K562 (cell line): ENCODE measurements around the gene PSMD10. TPM values are rescaled to one million over a fixed set of nuclear protein-coding genes. Genes with fewer than 3 reads are reported as not detected.

Source experiments
- ATAC-seq: fragments of 200-7000 bp; cut with Tn5 transposase; 3 replicates; pipeline ENCODE4 v1.9.1; 2020; ENCODE audit warnings: moderate library complexity
- BruUV-seq: library from RNA; stranded (reverse); fragments of 400-500 nt; replicated peaks from 2 replicates; lab custom pipeline; 2021; lab: Mats Ljungman, UMichigan
- CTCF ChIA-PET: fragments of 300-600 bp; formaldehyde crosslinking; extraction: SDS; loops from one replicate; lab custom pipeline; 2021; ENCODE audit warnings: low intra/inter-chr PET ratio; lab: Yijun Ruan, JAX
- POLR2A ChIA-PET: fragments of 300-600, 350-650 bp; sonication (Branson Sonifier 250); formaldehyde crosslinking; extraction: SDS; loops from one replicate; lab custom pipeline; 2021; ENCODE audit warnings: antibody characterized with exemption, inconsistent platforms; lab: Yijun Ruan, JAX
- DNase-seq, 4 experiments: peaks; one replicate each; pipeline versions ENCODE4 v3.0.0 to v3.0.0-alpha.2; 2011 to 2018; ENCODE audit warnings: low spot score in 3 of 4, mixed read lengths in 3 of 4; ENCODE audit errors: extremely low read depth in 1 of 4
- FAIRE-seq: peaks from 2 replicates; lab custom pipeline; 2011; peaks lifted over from hg19 to GRCh38; lab: Jason Lieb, UNC
- H2AFZ ChIP-seq: 2 replicates; pipeline ENCODE4 v1.6.0; 2011; ENCODE audit warnings: low read depth, low read length, control low read depth, inconsistent platforms
- H3K27ac ChIP-seq: fragments of 200-600 bp; 3 replicates; pipeline ENCODE4 v1.8.0; 2011; ENCODE audit warnings: low read depth, mild to moderate bottlenecking, control low read depth, inconsistent platforms, low read length, moderate library complexity, mixed read lengths; ENCODE audit errors: extremely low read depth
- H3K27me3 ChIP-seq, 2 experiments: fragments of 300-600 bp in 1 of 2; 2 replicates in 1 of 2; 3 replicates in 1 of 2; pipeline versions ENCODE4 v1.6.0 to v1.8.0; 2011; ENCODE audit warnings: inconsistent platforms in 2 of 2, low read length in 2 of 2, mild to moderate bottlenecking in 1 of 2, mixed read lengths in 1 of 2, moderate library complexity in 1 of 2; ENCODE audit not compliant: control insufficient read depth in 2 of 2, insufficient read depth in 2 of 2
- H3K36me3 ChIP-seq: fragments of 300-600 bp; 3 replicates; pipeline ENCODE4 v1.8.0; 2011; ENCODE audit warnings: mild to moderate bottlenecking, low read length, inconsistent platforms; ENCODE audit not compliant: control insufficient read depth, insufficient read depth
- H3K4me1 ChIP-seq, 2 experiments: fragments of 200-600 bp in 1 of 2; replicated peaks in 1 of 2; 2 replicates in 1 of 2; 3 replicates in 1 of 2; pipeline versions ENCODE4 v1.5.1 to v1.8.0; 2011; ENCODE audit warnings: inconsistent platforms in 2 of 2, low read length in 2 of 2, mild to moderate bottlenecking in 1 of 2, mixed read lengths in 1 of 2, moderate library complexity in 1 of 2; ENCODE audit not compliant: control insufficient read depth in 2 of 2, insufficient read depth in 2 of 2
- H3K4me2 ChIP-seq: 2 replicates; pipeline ENCODE4 v1.6.1; 2011; ENCODE audit warnings: low read length, control low read depth, inconsistent platforms, mixed read lengths; ENCODE audit not compliant: insufficient read depth
- H3K4me3 ChIP-seq: fragments of 200-600 bp; sonication (generic), shearing (Covaris generic); 2 replicates; pipeline ENCODE4 v1.5.1; 2016; ENCODE audit warnings: control low read depth, inconsistent platforms
- H3K79me2 ChIP-seq: fragments of 200-600 bp; 3 replicates; pipeline ENCODE4 v1.8.0; 2011; ENCODE audit warnings: low read length, inconsistent platforms; ENCODE audit not compliant: control insufficient read depth, insufficient read depth
- H3K9ac ChIP-seq, 2 experiments: 2 replicates each; pipeline versions ENCODE4 v1.6.0 to v1.6.1; 2011; ENCODE audit warnings: low read depth in 2 of 2, low read length in 2 of 2, control low read depth in 1 of 2, inconsistent platforms in 1 of 2, mild to moderate bottlenecking in 1 of 2, mixed read lengths in 1 of 2; ENCODE audit not compliant: insufficient read depth in 1 of 2
- H3K9me1 ChIP-seq: one replicate; pipeline ENCODE4 v1.6.0; 2011; ENCODE audit warnings: inconsistent platforms, mild to moderate bottlenecking, low read length, moderate library complexity; ENCODE audit not compliant: control insufficient read depth, insufficient read depth
- H3K9me3 ChIP-seq: replicated peaks from 2 replicates; pipeline ENCODE4 v1.5.1; 2011; ENCODE audit warnings: low read depth, low read length, inconsistent platforms; ENCODE audit not compliant: control insufficient read depth, insufficient read depth
- H4K20me1 ChIP-seq: replicated peaks from 2 replicates; pipeline ENCODE4 v1.6.1; 2011; ENCODE audit warnings: low read length, inconsistent platforms, mixed read lengths; ENCODE audit not compliant: control insufficient read depth, insufficient read depth
- ATF6 ChIP-seq: sonication (generic); formaldehyde crosslinking; IDR thresholded peaks from 2 replicates; pipeline ENCODE4 v1.4.0; 2020; ENCODE audit warnings: mild to moderate bottlenecking, missing genetic modification reagents
- C11orf30 ChIP-seq: fragments of 450-650 bp; IDR thresholded peaks from 2 replicates; pipeline ENCODE4 v1.6.1; 2016; ENCODE audit warnings: low read depth, mild to moderate bottlenecking
- MAFG ChIP-seq: fragments of 450-650 bp; conservative IDR thresholded peaks from 2 replicates; pipeline ENCODE4 v1.6.1; 2016; ENCODE audit warnings: missing genetic modification characterization, missing compliant biosample characterization
- RFX5 ChIP-seq: IDR thresholded peaks from 2 replicates; pipeline ENCODE4 v1.6.1; 2011; ENCODE audit warnings: low read depth, mild to moderate bottlenecking, improper control_type of control experiment, low read length
- THAP7 ChIP-seq: fragments of 250-450 bp; sonication (Bioruptor Pico); IDR thresholded peaks from 2 replicates; pipeline ENCODE4 v1.5.0; 2021
- ZNF316 ChIP-seq: fragments of 450-650 bp; IDR thresholded peaks from 2 replicates; pipeline ENCODE4 v1.6.1; 2016
- WGBS: fragments of 100-300 bp; shearing (Covaris generic); methylation state at CpG from one replicate; pipeline ENCODE4 v1.1.6; 2016; ENCODE audit warnings: low coverage, mixed read lengths; ENCODE audit not compliant: insufficient coverage; ENCODE audit errors: missing lambda C conversion rate; 5-methylcytosine and 5-hydroxymethylcytosine counted together
- in situ Hi-C: fragments of 300-500 bp; cut with MboI; formaldehyde crosslinking; loops from 4 replicates; pipeline ENCODE4 v1.15.0; 2018; ENCODE audit warnings: inconsistent platforms, mixed read lengths
- intact Hi-C: fragments of 100-400 bp; cut with micrococcal nuclease; formaldehyde crosslinking; loops from 2 replicates; pipeline ENCODE4 v1.14.2; 2022
- polyA plus RNA-seq, 8 experiments: library from polyadenylated mRNA; depleted of rRNA in 4 of 8; stranded (reverse) in 5 of 8; unstranded in 3 of 8; fragments of >200 nt; fragmentation: Nextera tagmentation in 2 of 8; fragmentation: Illumina TruSeq in 1 of 8; extraction: Ambion mirVana in 2 of 8; extraction: Trizol in 1 of 8; gene quantifications; 2 replicates each; pipeline versions ENCODE4 v1.2.1 to v1.2.3, GENCODE V29; 2011 to 2014; ENCODE audit warnings: inconsistent platforms in 1 of 8, missing spikeins in 1 of 8
- total RNA-seq, 7 experiments: library from RNA; depleted of rRNA in 6 of 7; stranded (reverse); fragments of >200 nt in 6 of 7; fragmentation: Illumina TruSeq in 2 of 7; extraction: Trizol in 2 of 7; gene quantifications; 2 replicates each; pipeline versions ENCODE4 v1.2.1 to v1.2.3, GENCODE V29; 2011 to 2021; ENCODE audit warnings: low replicate concordance in 1 of 7

PSMD10 gene
- total and polyA plus RNA-seq, 9 of the 15 experiments (the other 6 are each of a cell fraction or from before 2014, with no cell fraction given), result 47.8 to 163 (median 70.4) TPM

- no peaks in the 10 kb centered on the region for H3K9me3 ChIP-seq
- H3K36me3 ChIP-seq, result peaks cover 6% of the 10 kb centered on the region; the same call in 2 of the 3 replicates
- H3K4me1 ChIP-seq, result peaks cover 0 to 2% of the 10 kb centered on the region in 2 experiments; a peak in 2 of 5 replicates
- H4K20me1 ChIP-seq, result no peaks in the 10 kb centered on the region
- FAIRE-seq (no peak), ATAC-seq (no peak), DNase-seq (no peak)
- intact Hi-C loops (no loop called here), in situ Hi-C loops (no loop called here)
- H3K4me3 ChIP-seq, result no peak overlapping the region
- POLR2A ChIA-PET, result no interaction called here
- TF ChIP-seq C11orf30 (peak; percentile 52; the same call in 1 of the 2 replicates), MAFG (tag) (peak; percentile 52), THAP7 (no peak), ZNF316 (peak; percentile 68), RFX5 (no peak)
- H3K27ac ChIP-seq, result no peak overlapping the region
- no peak overlapping the region for H3K9ac ChIP-seq
- CTCF ChIA-PET, result no interaction called here
- H3K79me2 ChIP-seq, result no peaks in the 10 kb centered on the region
- no peaks in the 10 kb centered on the region for H3K9me1 ChIP-seq
- no peak overlapping the region for H2AFZ ChIP-seq
- WGBS, result 60% methylated on average over 1 of the region's 1 CpG
- BruUV-seq, result no TSS peak
- H3K27me3 ChIP-seq, result no peaks in the 10 kb centered on the region
- H3K4me2 ChIP-seq, result no peak overlapping the region
Observed at GRCh38 chrX:108130889-108131288, 39.5 kb upstream of the PSMD10 start.

- WGBS, result 75% methylated on average over 4 of the region's 4 CpGs
- intact Hi-C loops, result no loop called here
- TF ChIP-seq ATF6 (CRISPR knock-in tag), result no peak
Observed at GRCh38 chrX:108127152-108127551, 35.8 kb upstream of the PSMD10 start.

More at GRCh38 chrX:108127152-108127551, 35.8 kb upstream of the PSMD10 start:
- FAIRE-seq (no peak), DNase-seq (no peak), ATAC-seq (no peak)
- Histone ChIP-seq H3K9me1 (no peaks in the 10 kb centered on the region), H3K4me2 (no peak overlapping the region), H3K27ac (no peak overlapping the region), H3K9me3 (no peaks in the 10 kb centered on the region), H3K4me3 (no peak overlapping the region), H3K36me3 (no peaks in the 10 kb centered on the region; the same call in 2 of the 3 replicates), H2AFZ (no peak overlapping the region), H3K4me1 (peaks cover 0 to 2% of the 10 kb centered on the region in 2 experiments; a peak in 2 of 5 replicates), H3K9ac (no peak overlapping the region), H3K79me2 (no peaks in the 10 kb centered on the region), H3K27me3 (no peaks in the 10 kb centered on the region), H4K20me1 (no peaks in the 10 kb centered on the region; the same call in 1 of the 2 replicates)
- POLR2A ChIA-PET, result no interaction called here
- BruUV-seq, result no TSS peak
- CTCF ChIA-PET, result no interaction called here
- in situ Hi-C loops, result no loop called here
